IPS DF 6.9 (cell line): ENCODE data around the gene RABGAP1L.

Source experiments
- DNase-seq: peaks from one replicate; pipeline ENCODE4 v3.0.0-alpha.2; 2013; ENCODE audit warnings: low read depth, low spot score
- H3K27ac ChIP-seq: one replicate; pipeline ENCODE4 v1.5.1; 2013; ENCODE audit warnings: low read length, control low read depth
- H3K27me3 ChIP-seq: 2 replicates; pipeline ENCODE4 v1.6.1; 2013; ENCODE audit warnings: mild to moderate bottlenecking, low read length; ENCODE audit not compliant: control insufficient read depth, insufficient read depth
- H3K36me3 ChIP-seq: 2 replicates; pipeline ENCODE4 v1.6.1; 2013; ENCODE audit warnings: low read length; ENCODE audit not compliant: control insufficient read depth, insufficient read depth
- H3K4me1 ChIP-seq: 2 replicates; pipeline ENCODE4 v1.6.1; 2013; ENCODE audit warnings: low read length; ENCODE audit not compliant: control insufficient read depth, insufficient read depth
- H3K4me3 ChIP-seq: 2 replicates; pipeline ENCODE4 v1.5.1; 2013; ENCODE audit warnings: mild to moderate bottlenecking, low read length
- H3K9me3 ChIP-seq: 2 replicates; pipeline ENCODE4 v1.6.1; 2013; ENCODE audit warnings: low read length, inconsistent platforms; ENCODE audit not compliant: control insufficient read depth, insufficient read depth
- WGBS: extraction: QIAGEN DNeasy Blood & Tissue Kit; methylation state at CpG from one replicate; pipeline ENCODE4 v1.1.7; 2013; ENCODE audit warnings: mixed read lengths, missing lambda C conversion rate; ENCODE audit not compliant: insufficient read length, insufficient coverage; 5-methylcytosine and 5-hydroxymethylcytosine counted together

The RABGAP1L gene

GRCh38 chr1:174425121-174425520 is 265.8 kb downstream of the RABGAP1L start:
- no peaks in the 10 kb centered on the region for H3K4me1 ChIP-seq

GRCh38 chr1:174426153-174426552 is 266.8 kb downstream of the RABGAP1L start:
- no peaks in the 10 kb centered on the region for H3K27me3 ChIP-seq
- no peaks in the 10 kb centered on the region for H3K9me3 ChIP-seq
- H3K4me1 ChIP-seq = no peaks in the 10 kb centered on the region
- no CpG with 5 or more reads among the region's 3 CpGs for WGBS
- DNase-seq = no peak
- H3K27ac ChIP-seq = no peak overlapping the region
- no peaks in the 10 kb centered on the region for H3K36me3 ChIP-seq
- no peak overlapping the region for H3K4me3 ChIP-seq

More at GRCh38 chr1:174425121-174425520, 265.8 kb downstream of the RABGAP1L start:
- Histone ChIP-seq H3K27ac (no peak overlapping the region), H3K9me3 (no peaks in the 10 kb centered on the region), H3K4me3 (no peak overlapping the region), H3K36me3 (no peaks in the 10 kb centered on the region), H3K27me3 (no peaks in the 10 kb centered on the region)
- no peak for DNase-seq

GRCh38 chr1:174428033-174428432 is 268.7 kb downstream of the RABGAP1L start:
- Histone ChIP-seq H3K27me3 (no peaks in the 10 kb centered on the region), H3K4me3 (no peak overlapping the region), H3K4me1 (no peaks in the 10 kb centered on the region), H3K9me3 (no peaks in the 10 kb centered on the region), H3K27ac (no peak overlapping the region), H3K36me3 (no peaks in the 10 kb centered on the region)
- no CpG with 5 or more reads among the region's 3 CpGs for whole genome bisulfite sequencing
- DNase-seq = no peak

GRCh38 chr1:174428739-174429138 is 269.4 kb downstream of the RABGAP1L start:
- no peaks in the 10 kb centered on the region for H3K4me1 ChIP-seq
- no peak for DNase-seq
- H3K27ac ChIP-seq = no peak overlapping the region
- no peaks in the 10 kb centered on the region for H3K36me3 ChIP-seq
- no peak overlapping the region for H3K4me3 ChIP-seq
- H3K9me3 ChIP-seq = no peaks in the 10 kb centered on the region
- H3K27me3 ChIP-seq = no peaks in the 10 kb centered on the region

GRCh38 chr1:174433451-174433850 is 274.1 kb downstream of the RABGAP1L start:
- Histone ChIP-seq H3K27me3 (no peaks in the 10 kb centered on the region), H3K36me3 (no peaks in the 10 kb centered on the region), H3K9me3 (no peaks in the 10 kb centered on the region; the same call in 1 of the 2 replicates), H3K4me3 (no peak overlapping the region), H3K4me1 (no peaks in the 10 kb centered on the region), H3K27ac (no peak overlapping the region)
- no peak for DNase-seq
- no CpG with 5 or more reads among the region's 1 CpG for WGBS

GRCh38 chr1:174445351-174445750 is 286.0 kb downstream of the RABGAP1L start:
- DNase-seq = no peak
- Histone ChIP-seq H3K27ac (no peak overlapping the region), H3K9me3 (no peaks in the 10 kb centered on the region), H3K36me3 (no peaks in the 10 kb centered on the region), H3K4me1 (no peaks in the 10 kb centered on the region; the same call in 1 of the 2 replicates), H3K27me3 (no peaks in the 10 kb centered on the region), H3K4me3 (no peak overlapping the region)

GRCh38 chr1:174445817-174446216 is 286.5 kb downstream of the RABGAP1L start:
- Histone ChIP-seq H3K27me3 (no peaks in the 10 kb centered on the region), H3K36me3 (no peaks in the 10 kb centered on the region), H3K9me3 (no peaks in the 10 kb centered on the region), H3K27ac (no peak overlapping the region), H3K4me1 (no peaks in the 10 kb centered on the region; the same call in 1 of the 2 replicates), H3K4me3 (no peak overlapping the region)
- no CpG with 5 or more reads among the region's 6 CpGs for WGBS
- DNase-seq = no peak

- DNase-seq = no peak
- H3K27me3 ChIP-seq = no peaks in the 10 kb centered on the region
- no CpG with 5 or more reads among the region's 11 CpGs for WGBS
- H3K27ac ChIP-seq = no peak within 1 kb of the TSS
- H3K4me3 ChIP-seq = no peak within 1 kb of the TSS
- H3K9me3 ChIP-seq = no peaks in the 10 kb centered on the region
- H3K4me1 ChIP-seq = no peaks in the 10 kb centered on the region; the same call in 1 of the 2 replicates
- no peaks in the 10 kb centered on the region for H3K36me3 ChIP-seq
These were observed 288.7 kb downstream of the RABGAP1L start, which contains the start of gene GPR52 for GRCh38 chr1:174447866-174448530. Gene GPR52, plus strand, starts transcription at chr1:174447964. Its CDS starts 148 bp downstream, at chr1:174448112.

- no peaks in the 10 kb centered on the region for H3K9me3 ChIP-seq
- H3K27me3 ChIP-seq = no peaks in the 10 kb centered on the region
- no CpG with 5 or more reads among the region's 5 CpGs for WGBS
- no peaks in the 10 kb centered on the region for H3K36me3 ChIP-seq
- H3K4me1 ChIP-seq = no peaks in the 10 kb centered on the region; the same call in 1 of the 2 replicates
- H3K4me3 ChIP-seq = no peak overlapping the region
- H3K27ac ChIP-seq = no peak overlapping the region
- DNase-seq = no peak
These were observed 289.2 kb downstream of the RABGAP1L start for GRCh38 chr1:174448531-174448883.

GRCh38 chr1:174448974-174449373 is 289.7 kb downstream of the RABGAP1L start:
- WGBS = no CpG with 5 or more reads among the region's 5 CpGs
- Histone ChIP-seq H3K27ac (no peak overlapping the region), H3K4me1 (no peaks in the 10 kb centered on the region; the same call in 1 of the 2 replicates), H3K4me3 (no peak overlapping the region), H3K9me3 (no peaks in the 10 kb centered on the region), H3K27me3 (no peaks in the 10 kb centered on the region), H3K36me3 (no peaks in the 10 kb centered on the region)
- DNase-seq = no peak

- no CpG with 5 or more reads among the region's 6 CpGs for WGBS
- no peak overlapping the region for H3K4me3 ChIP-seq
- no peaks in the 10 kb centered on the region for H3K27me3 ChIP-seq
These were observed 292.1 kb downstream of the RABGAP1L start for GRCh38 chr1:174451408-174451807.

More at GRCh38 chr1:174451408-174451807, 292.1 kb downstream of the RABGAP1L start:
- DNase-seq = no peak
- Histone ChIP-seq H3K27ac (no peak overlapping the region), H3K4me1 (no peaks in the 10 kb centered on the region), H3K9me3 (no peaks in the 10 kb centered on the region), H3K36me3 (no peaks in the 10 kb centered on the region)
